Activated T-cell treated with anti-CD3 and anti-CD28 coated beads, Interleukin-2, amount 50 U/mL, for 72 hours (primary cell): ENCODE measurements around the gene NEIL1. TPM values are rescaled to one million over a fixed set of nuclear protein-coding genes. Genes with fewer than 3 reads are reported as not detected.
"Not testable (repeated sequence)": the region's sequence is repeated elsewhere in the genome, so short reads cannot be mapped to it uniquely, and the experiment has no call there.

Experiments
- ATAC-seq, 2 donors: fragments of 150-1000 bp; cut with Tn5 transposase; replicated peaks in 1 of 2; 2 replicates each; pipeline ENCODE4 v1.10.0; 2021; ENCODE audit warnings: moderate library complexity in 2 of 2, mild to moderate bottlenecking in 1 of 2
- DNase-seq, 2 donors: peaks; one replicate each; pipeline ENCODE4 v3.0.0; 2021 to 2022; ENCODE audit warnings: mixed read lengths in 1 of 2
- H3K27ac Mint-ChIP-seq: one replicate; pipeline ENCODE4 v1.8.0; 2022; ENCODE audit warnings: mild to moderate bottlenecking, moderate library complexity, mixed read lengths
- H3K27me3 Mint-ChIP-seq: one replicate; pipeline ENCODE4 v1.8.0; 2022; ENCODE audit warnings: low read depth, mixed read lengths
- H3K36me3 Mint-ChIP-seq, 2 donors: one replicate each; pipeline ENCODE4 v1.8.0; 2022; ENCODE audit warnings: mixed read lengths in 2 of 2, mild to moderate bottlenecking in 1 of 2; ENCODE audit not compliant: insufficient read depth in 2 of 2
- H3K4me1 Mint-ChIP-seq: one replicate; pipeline ENCODE4 v1.8.0; 2022; ENCODE audit warnings: low read depth, mixed read lengths
- H3K4me3 Mint-ChIP-seq, 2 donors: one replicate each; pipeline ENCODE4 v1.8.0; 2022; ENCODE audit warnings: mild to moderate bottlenecking in 2 of 2, mixed read lengths in 2 of 2, moderate library complexity in 2 of 2
- H3K9me3 Mint-ChIP-seq, 2 donors: one replicate each; pipeline ENCODE4 v1.8.0; 2022; ENCODE audit warnings: mixed read lengths in 2 of 2
- total RNA-seq, 2 donors: library from RNA; stranded (reverse); gene quantifications; one replicate each; pipeline ENCODE4 v1.2.3, GENCODE V29; 2022

The NEIL1 gene
- total RNA-seq, 2 donors from 2014 or later: 5.8 to 11.0 TPM

- not testable (repeated sequence) for H3K36me3 Mint-ChIP-seq, H3K27me3 Mint-ChIP-seq, H3K9me3 Mint-ChIP-seq, H3K4me1 Mint-ChIP-seq, H3K27ac Mint-ChIP-seq, DNase-seq, H3K4me3 Mint-ChIP-seq, ATAC-seq
Measured at GRCh38 chr15:75319231-75319897, 27.5 kb upstream of the NEIL1 start.

DNA sequence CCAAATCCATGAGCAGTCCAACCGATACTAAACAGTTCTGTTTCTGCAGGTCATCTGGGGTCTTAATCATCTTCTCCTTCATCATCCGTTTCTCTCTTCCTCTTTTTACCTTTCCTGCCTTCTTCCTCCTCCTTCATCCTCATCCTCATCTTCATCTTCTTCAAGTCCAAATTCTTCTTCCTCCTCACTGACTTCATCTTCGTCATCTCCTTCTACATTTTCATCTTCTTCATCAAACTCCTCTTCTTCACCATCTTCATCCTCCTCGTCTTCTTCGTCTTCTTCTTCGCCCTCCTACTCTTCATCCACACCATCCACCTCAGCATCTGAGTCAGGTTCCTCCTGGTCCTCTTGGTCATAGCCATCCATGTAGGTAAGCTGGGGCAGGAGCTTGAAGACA lies 25.1 kb upstream of the NEIL1 start:
- no peaks in the 10 kb centered on the region for H3K27me3 Mint-ChIP-seq
- DNase-seq: no peak
- H3K27ac Mint-ChIP-seq: no peak overlapping the region
- no peaks in the 10 kb centered on the region for H3K9me3 Mint-ChIP-seq
- ATAC-seq: no peak
- no peak overlapping the region for H3K4me3 Mint-ChIP-seq
- no peaks in the 10 kb centered on the region for H3K36me3 Mint-ChIP-seq
- no peaks in the 10 kb centered on the region for H3K4me1 Mint-ChIP-seq

- Mint-ChIP-seq H3K4me1 (no peaks in the 10 kb centered on the region), H3K4me3 (no peak overlapping the region), H3K36me3 (no peaks in the 10 kb centered on the region), H3K27ac (no peak overlapping the region), H3K9me3 (no peaks in the 10 kb centered on the region), H3K27me3 (no peaks in the 10 kb centered on the region)
- DNase-seq (no peak), ATAC-seq (no peak)
Measured at GRCh38 chr15:75325922-75326321, 20.9 kb upstream of the NEIL1 start.

DNA sequence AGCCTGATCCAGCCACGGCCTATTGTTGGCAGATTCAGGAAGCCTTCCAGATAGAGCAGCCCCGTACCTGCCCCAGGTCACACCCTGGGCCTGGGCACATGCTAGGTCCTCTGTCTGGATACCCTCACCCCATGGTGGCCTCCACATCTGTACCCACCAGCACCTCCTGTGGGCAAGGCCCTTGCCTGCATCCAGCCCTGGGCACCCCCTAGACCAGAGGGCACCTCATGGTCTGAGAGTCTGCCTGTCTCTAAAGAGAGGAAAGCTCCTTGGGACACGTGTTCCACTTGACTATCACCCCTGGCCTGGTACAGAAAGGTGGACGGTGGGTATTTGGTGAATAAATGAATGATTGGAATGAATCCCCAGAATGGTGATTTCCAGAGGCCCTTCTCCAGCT lies 19.8 kb upstream of the NEIL1 start:
- Mint-ChIP-seq H3K27ac (no peak overlapping the region), H3K36me3 (no peaks in the 10 kb centered on the region), H3K27me3 (peaks cover 3% of the 10 kb centered on the region), H3K9me3 (no peaks in the 10 kb centered on the region), H3K4me1 (no peaks in the 10 kb centered on the region), H3K4me3 (no peak overlapping the region)
- no peak for ATAC-seq
- no peak for DNase-seq

DNA sequence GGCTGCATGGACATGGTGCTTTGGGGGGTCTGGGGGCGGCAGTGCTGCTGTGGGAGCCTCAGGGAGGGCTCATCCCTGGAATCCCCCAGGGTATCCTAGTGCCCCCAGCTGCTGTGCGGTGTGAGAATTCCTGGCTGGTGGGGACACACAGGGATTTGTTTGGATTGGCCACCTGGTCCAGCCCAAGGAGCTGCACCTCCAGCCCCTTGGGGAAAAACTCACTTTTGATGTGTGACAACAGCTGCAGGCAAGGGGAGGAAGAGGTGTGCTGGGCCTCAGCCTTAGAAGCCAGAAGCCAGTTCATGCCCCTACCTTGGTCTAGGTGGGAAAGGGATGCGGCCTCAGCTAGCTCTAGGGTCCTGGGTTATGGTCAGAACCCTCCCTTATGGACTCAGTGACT lies 19.3 kb upstream of the NEIL1 start:
- no peaks in the 10 kb centered on the region for H3K4me1 Mint-ChIP-seq
- peaks cover 6% of the 10 kb centered on the region for H3K27me3 Mint-ChIP-seq
- H3K9me3 Mint-ChIP-seq: no peaks in the 10 kb centered on the region
- H3K27ac Mint-ChIP-seq: no peak overlapping the region
- H3K4me3 Mint-ChIP-seq: no peak overlapping the region
- ATAC-seq (no peak), DNase-seq (no peak)
- H3K36me3 Mint-ChIP-seq: no peaks in the 10 kb centered on the region

GRCh38 chr15:75328493-75329314 lies 18.1 kb upstream of the NEIL1 start:
- DNase-seq: no peak

GRCh38 chr15:75329571-75329970 lies 17.3 kb upstream of the NEIL1 start:
- no peak for DNase-seq
- no peak for ATAC-seq
- Mint-ChIP-seq H3K27me3 (peaks cover 6% of the 10 kb centered on the region), H3K27ac (no peak overlapping the region), H3K9me3 (no peaks in the 10 kb centered on the region), H3K4me3 (no peak overlapping the region), H3K4me1 (no peaks in the 10 kb centered on the region), H3K36me3 (no peaks in the 10 kb centered on the region)

More at GRCh38 chr15:75328493-75329314, 18.1 kb upstream of the NEIL1 start:
- H3K9me3 Mint-ChIP-seq: no peaks in the 10 kb centered on the region
- peaks cover 6% of the 10 kb centered on the region for H3K27me3 Mint-ChIP-seq
- no peaks in the 10 kb centered on the region for H3K4me1 Mint-ChIP-seq
- H3K36me3 Mint-ChIP-seq: no peaks in the 10 kb centered on the region
- H3K27ac Mint-ChIP-seq: no peak overlapping the region
- no peak overlapping the region for H3K4me3 Mint-ChIP-seq
- no peak for ATAC-seq

DNA sequence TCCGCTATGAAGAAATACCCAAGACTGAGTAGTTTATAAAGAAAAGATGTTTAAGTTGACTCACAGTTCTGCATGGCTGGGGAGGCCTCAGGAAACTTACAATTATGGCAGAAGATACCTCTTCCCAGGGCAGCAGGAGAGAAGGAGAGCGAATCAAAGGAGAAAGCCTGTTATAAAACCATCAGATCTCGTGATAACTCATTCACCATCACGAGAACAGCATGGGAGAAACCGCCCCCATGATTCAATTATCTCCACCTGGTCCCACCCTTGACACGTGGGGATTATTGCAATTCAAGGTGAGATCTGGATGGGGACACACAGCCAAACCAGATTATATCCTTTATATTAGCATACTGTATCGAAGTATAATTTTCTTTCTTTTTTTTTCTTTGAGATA lies 14.7 kb upstream of the NEIL1 start:
- H3K4me3 Mint-ChIP-seq, H3K9me3 Mint-ChIP-seq, H3K27me3 Mint-ChIP-seq, DNase-seq, ATAC-seq, H3K27ac Mint-ChIP-seq, H3K36me3 Mint-ChIP-seq: not testable (repeated sequence)
- peaks cover 20% of the 10 kb centered on the region for H3K4me1 Mint-ChIP-seq

DNA sequence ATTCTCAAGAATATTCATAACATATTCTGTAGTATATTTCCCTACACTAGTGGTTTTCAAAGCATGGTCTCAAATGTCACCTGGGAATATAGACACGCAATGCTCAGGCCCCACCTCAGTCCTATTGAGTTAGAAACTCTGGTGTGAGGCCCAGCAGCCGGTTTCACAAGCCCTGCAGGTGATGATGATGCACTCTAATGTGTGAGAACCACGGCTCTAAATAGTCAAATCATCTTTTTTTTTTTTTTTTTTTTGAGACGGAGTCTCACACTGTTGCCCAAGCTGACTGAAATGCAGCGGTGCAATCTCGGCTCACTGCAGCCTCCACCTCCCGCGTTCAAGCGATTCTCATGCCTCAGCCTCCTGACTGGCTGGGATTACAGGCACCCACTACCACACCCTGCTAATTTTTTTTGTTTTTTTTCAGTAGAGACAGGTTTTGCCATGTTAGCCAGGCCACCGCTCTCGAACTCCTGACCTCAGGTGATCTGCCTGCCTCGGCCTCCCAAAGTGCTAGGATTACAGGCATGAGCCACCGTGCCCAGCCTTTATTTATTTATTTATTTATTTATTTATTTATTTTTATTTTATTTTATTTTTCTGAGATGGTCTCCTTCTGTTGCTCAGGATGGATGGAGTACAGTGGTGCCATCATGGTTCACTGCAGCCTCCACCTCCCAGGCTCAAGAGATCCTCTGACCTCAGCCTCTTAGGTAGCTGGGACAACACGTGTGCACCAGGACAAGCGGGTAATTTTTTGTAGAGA lies 13.0 kb upstream of the NEIL1 start:
- not testable (repeated sequence) for H3K36me3 Mint-ChIP-seq, H3K27ac Mint-ChIP-seq, ATAC-seq, H3K9me3 Mint-ChIP-seq, H3K27me3 Mint-ChIP-seq, H3K4me3 Mint-ChIP-seq, DNase-seq
- H3K4me1 Mint-ChIP-seq: peaks cover 20% of the 10 kb centered on the region

- H3K4me1 Mint-ChIP-seq: peaks cover 20% of the 10 kb centered on the region
- peaks cover 6% of the 10 kb centered on the region for H3K27me3 Mint-ChIP-seq
- no peaks in the 10 kb centered on the region for H3K9me3 Mint-ChIP-seq
- peak overlapping the region; percentile 98 for H3K27ac Mint-ChIP-seq
- H3K4me3 Mint-ChIP-seq: peak overlapping the region; percentile 99 to 100
- ATAC-seq (no peak), DNase-seq (no peak)
- no peaks in the 10 kb centered on the region for H3K36me3 Mint-ChIP-seq
Measured at GRCh38 chr15:75335313-75335704, 11.5 kb upstream of the NEIL1 start.

DNA sequence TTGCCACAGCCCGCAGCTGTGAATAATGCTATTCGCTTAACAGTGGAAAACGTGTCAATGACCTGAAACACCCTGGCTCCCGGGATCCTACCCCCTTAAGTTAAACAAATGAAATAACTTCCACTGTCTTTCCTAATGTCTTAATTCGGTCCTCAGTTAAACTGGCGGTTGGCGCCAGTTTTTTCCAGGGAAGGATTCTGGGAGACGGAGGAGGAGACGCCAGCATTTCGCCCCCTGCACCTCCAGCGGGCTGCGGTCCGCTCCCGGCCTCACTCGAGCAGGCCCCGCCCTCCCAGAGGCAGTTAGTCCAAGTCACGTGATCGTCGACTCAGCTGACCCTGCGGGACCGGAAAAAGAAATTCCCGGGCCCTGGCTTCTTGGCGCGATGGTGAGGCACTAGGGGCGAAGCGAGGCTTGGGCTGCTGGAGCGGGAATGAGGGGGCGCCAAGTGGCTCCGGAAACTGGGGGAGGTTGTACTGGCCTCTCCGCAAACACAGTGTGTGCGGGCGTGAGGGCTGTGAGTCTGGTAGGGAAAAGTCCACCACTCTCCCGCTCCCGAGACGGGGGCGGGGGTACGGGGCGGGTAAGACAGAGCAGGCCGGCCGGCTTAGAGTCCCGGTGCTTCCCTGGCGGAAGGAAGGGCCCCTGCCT lies 11.0 kb upstream of the NEIL1 start, which contains the start of gene COMMD4:
TSS of gene COMMD4 (plus strand) at position 359 of the 651 bp plus-strand sequence. CDS start at position 386, 27 bp downstream.
- Mint-ChIP-seq H3K4me3 (peak within 1 kb of the TSS; percentile 99 to 100), H3K27me3 (peaks cover 6% of the 10 kb centered on the region), H3K9me3 (no peaks in the 10 kb centered on the region), H3K36me3 (peaks cover 0 to 2% of the 10 kb centered on the region in 2 donors), H3K27ac (peak within 1 kb of the TSS; percentile 98), H3K4me1 (peaks cover 20% of the 10 kb centered on the region)
- ATAC-seq (peak; percentile 90 to 91), DNase-seq (peak; percentile 89 to 91)

- Mint-ChIP-seq H3K4me1 (peaks cover 20% of the 10 kb centered on the region), H3K27me3 (no peaks in the 10 kb centered on the region), H3K36me3 (peaks cover 0 to 2% of the 10 kb centered on the region in 2 donors), H3K9me3 (no peaks in the 10 kb centered on the region), H3K27ac (no peak overlapping the region), H3K4me3 (no peak overlapping the region)
- no peak for ATAC-seq
- DNase-seq: no peak
Measured at GRCh38 chr15:75338661-75339240, 8.1 kb upstream of the NEIL1 start.
